ENCODE data around the gene NT5C2. TPM values are rescaled to one million over a fixed set of nuclear protein-coding genes. Genes with fewer than 3 reads are reported as not detected.

NT5C2 gene
- total RNA-seq, 2 experiments from 2014 or later = 39.1 to 43.0 TPM

GRCh38 chr10:103157246-103157645 lies 35.8 kb downstream of the NT5C2 start:
- CTCF ChIA-PET = no interaction called here
- POLR2A ChIA-PET = no interaction called here
- ATAC-seq = no peak
- intact Hi-C loops (cut with micrococcal nuclease) = no loop called here
- Mint-ChIP-seq H3K27me3 (no peaks in the 10 kb centered on the region), H3K27ac (no peak overlapping the region), H3K36me3 (ENCODE audit: low read depth) (peaks cover 11% of the 10 kb centered on the region), H3K4me1 (ENCODE audit: low read depth) (no peaks in the 10 kb centered on the region), H3K4me3 (no peak overlapping the region), H3K9me3 (no peaks in the 10 kb centered on the region)
- no peak for TF ChIP-seq CTCF (IDR thresholded peaks at IDR 0.05)
- DNase-seq = no peak

GRCh38 chr10:103155471-103156085 lies 37.5 kb downstream of the NT5C2 start:
- intact Hi-C loops (cut with micrococcal nuclease) = no loop called here
- POLR2A ChIA-PET = no interaction called here
- Mint-ChIP-seq H3K36me3 (ENCODE audit: low read depth) (peaks cover 9% of the 10 kb centered on the region), H3K27ac (no peak overlapping the region), H3K9me3 (no peaks in the 10 kb centered on the region), H3K4me3 (no peak overlapping the region), H3K27me3 (no peaks in the 10 kb centered on the region), H3K4me1 (ENCODE audit: low read depth) (no peaks in the 10 kb centered on the region)
- CTCF ChIA-PET = interaction anchor here (0.9 to 1.8 kb wide), 2 partner anchors 14 to 89 kb away, joined by 3 to 5 read pairs; no protein-coding TSS in a partner anchor
- DNase-seq = no peak
- TF ChIP-seq CTCF (IDR thresholded peaks at IDR 0.05) = no peak
- no peak for ATAC-seq

- TF ChIP-seq CTCF (IDR thresholded peaks at IDR 0.05) = no peak
- CTCF ChIA-PET = interaction anchor here (0.9 to 1.8 kb wide), 2 partner anchors 13 to 90 kb away, joined by 3 to 5 read pairs; no protein-coding TSS in a partner anchor
- POLR2A ChIA-PET = interaction anchor here (0.6 kb wide), 1 partner anchor 928 kb away, joined by 3 read pairs; no protein-coding TSS in a partner anchor
- Mint-ChIP-seq H3K27ac (no peak overlapping the region), H3K4me1 (ENCODE audit: low read depth) (no peaks in the 10 kb centered on the region), H3K9me3 (no peaks in the 10 kb centered on the region), H3K36me3 (ENCODE audit: low read depth) (peaks cover 5% of the 10 kb centered on the region), H3K4me3 (no peak overlapping the region), H3K27me3 (no peaks in the 10 kb centered on the region)
- intact Hi-C loops (cut with micrococcal nuclease) = no loop called here
- ATAC-seq (no peak), DNase-seq (no peak)
These were observed 38.4 kb downstream of the NT5C2 start for GRCh38 chr10:103154521-103155299.

- POLR2A ChIA-PET = interaction anchor here (0.6 to 1.4 kb wide), 3 partner anchors 18 to 926 kb away, joined by 3 to 4 read pairs (median 3); no protein-coding TSS in a partner anchor
- peaks cover 3% of the 10 kb centered on the region for H3K36me3 Mint-ChIP-seq (ENCODE audit: low read depth)
- intact Hi-C loops (cut with micrococcal nuclease) = no loop called here
- no peaks in the 10 kb centered on the region for H3K27me3 Mint-ChIP-seq
- no peak overlapping the region for H3K27ac Mint-ChIP-seq
- no peaks in the 10 kb centered on the region for H3K9me3 Mint-ChIP-seq
- DNase-seq = no peak
- CTCF ChIA-PET = interaction anchor here (1.1 to 1.8 kb wide), 2 partner anchors 91 to 151 kb away, joined by 4 to 5 read pairs; no protein-coding TSS in a partner anchor
- no peaks in the 10 kb centered on the region for H3K4me1 Mint-ChIP-seq (ENCODE audit: low read depth)
- no peak for TF ChIP-seq CTCF (IDR thresholded peaks at IDR 0.05)
- ATAC-seq = no peak
- no peak overlapping the region for H3K4me3 Mint-ChIP-seq
These were observed 39.5 kb downstream of the NT5C2 start for GRCh38 chr10:103153302-103154197.
